Measurements from ENCODE around the gene ZNRD2.
"Not testable (repeated sequence)": the region's sequence is repeated elsewhere in the genome, so short reads cannot be mapped to it uniquely, and the experiment has no call there.

ZNRD2 gene, protein sequence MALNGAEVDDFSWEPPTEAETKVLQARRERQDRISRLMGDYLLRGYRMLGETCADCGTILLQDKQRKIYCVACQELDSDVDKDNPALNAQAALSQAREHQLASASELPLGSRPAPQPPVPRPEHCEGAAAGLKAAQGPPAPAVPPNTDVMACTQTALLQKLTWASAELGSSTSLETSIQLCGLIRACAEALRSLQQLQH

DNA sequence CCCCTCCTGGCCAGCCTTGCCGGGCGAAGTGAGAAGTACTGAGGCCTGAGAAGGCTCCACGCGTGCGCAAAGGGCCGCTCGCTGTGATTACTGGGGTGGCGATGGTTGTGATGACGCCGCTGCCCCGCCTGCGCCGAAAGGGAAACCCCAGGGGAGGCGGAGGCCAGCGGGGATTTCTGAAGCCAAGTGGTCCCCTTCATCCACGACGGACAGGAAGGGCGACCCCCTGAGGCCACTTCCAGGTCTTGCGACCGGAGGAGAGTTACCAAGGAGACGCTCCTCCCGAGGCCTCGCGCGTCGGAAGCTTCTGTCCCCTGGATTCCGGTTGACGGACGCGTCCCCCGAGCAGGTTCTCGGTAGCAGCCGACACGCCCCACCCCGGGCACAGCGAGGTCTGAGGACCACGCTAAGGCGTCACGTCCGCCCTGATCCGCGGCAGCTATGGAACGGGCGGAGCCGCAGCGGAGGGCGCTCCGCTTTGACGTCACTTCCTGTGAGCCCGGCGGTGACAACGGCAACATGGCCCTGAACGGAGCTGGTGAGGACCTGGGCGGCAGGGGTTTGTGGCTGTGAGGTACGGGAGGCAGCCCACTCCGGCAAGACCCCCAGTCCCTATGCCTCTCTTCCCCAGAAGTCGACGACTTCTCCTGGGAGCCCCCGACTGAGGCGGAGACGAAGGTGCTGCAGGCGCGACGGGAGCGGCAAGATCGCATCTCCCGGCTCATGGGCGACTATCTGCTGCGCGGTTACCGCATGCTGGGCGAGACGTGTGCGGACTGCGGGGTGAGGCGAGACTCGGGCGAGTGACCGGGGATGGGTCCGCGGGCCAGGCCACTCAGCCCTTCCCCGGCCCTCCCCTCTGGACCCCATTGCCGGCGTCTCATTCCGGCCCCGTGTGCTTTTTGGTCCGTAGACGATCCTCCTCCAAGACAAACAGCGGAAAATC lies at the start of gene ZNRD2:
ZNRD2 (plus strand) TSS at position 505 of the 946 bp plus-strand sequence; CDS start at position 520, 15 bp downstream.
- DNase-seq: peak; percentile 98

DNA sequence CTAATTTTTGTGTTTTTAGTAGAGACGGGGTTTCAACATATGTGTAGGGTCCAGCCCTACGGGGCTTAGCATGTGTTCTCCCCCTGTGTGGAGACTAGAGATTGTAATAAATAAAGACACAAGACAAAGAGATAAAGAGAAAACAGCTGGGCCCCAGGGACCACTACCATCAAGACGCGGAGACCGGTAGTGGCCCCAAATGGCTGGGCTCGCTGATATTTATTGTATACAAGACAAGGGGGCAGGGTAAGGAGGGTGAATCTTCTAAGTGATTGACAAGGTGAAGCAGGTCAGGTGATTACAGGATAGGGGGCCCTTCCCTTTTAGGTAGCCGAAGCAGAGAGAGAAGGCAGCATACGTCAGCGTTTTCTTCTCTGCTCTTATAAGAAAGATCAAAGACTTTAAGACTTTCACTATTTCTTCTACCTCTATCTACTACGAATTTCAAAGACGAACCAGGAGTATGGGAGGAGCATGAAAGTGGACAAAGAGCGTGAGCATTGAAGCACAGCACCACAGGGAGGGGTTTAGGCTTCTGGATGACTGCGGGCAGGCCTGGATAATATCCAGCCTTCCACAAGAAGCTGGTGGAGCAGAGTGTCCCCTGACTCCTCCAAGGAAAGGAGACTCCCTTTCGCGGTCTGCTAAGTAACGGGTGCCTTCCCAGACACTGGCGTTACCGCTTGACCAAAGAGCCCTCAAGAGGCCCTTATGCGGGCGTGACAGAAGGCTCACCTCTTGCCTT lies 48.3 kb upstream of the ZNRD2 start:
- not testable (repeated sequence) for DNase-seq

DNA sequence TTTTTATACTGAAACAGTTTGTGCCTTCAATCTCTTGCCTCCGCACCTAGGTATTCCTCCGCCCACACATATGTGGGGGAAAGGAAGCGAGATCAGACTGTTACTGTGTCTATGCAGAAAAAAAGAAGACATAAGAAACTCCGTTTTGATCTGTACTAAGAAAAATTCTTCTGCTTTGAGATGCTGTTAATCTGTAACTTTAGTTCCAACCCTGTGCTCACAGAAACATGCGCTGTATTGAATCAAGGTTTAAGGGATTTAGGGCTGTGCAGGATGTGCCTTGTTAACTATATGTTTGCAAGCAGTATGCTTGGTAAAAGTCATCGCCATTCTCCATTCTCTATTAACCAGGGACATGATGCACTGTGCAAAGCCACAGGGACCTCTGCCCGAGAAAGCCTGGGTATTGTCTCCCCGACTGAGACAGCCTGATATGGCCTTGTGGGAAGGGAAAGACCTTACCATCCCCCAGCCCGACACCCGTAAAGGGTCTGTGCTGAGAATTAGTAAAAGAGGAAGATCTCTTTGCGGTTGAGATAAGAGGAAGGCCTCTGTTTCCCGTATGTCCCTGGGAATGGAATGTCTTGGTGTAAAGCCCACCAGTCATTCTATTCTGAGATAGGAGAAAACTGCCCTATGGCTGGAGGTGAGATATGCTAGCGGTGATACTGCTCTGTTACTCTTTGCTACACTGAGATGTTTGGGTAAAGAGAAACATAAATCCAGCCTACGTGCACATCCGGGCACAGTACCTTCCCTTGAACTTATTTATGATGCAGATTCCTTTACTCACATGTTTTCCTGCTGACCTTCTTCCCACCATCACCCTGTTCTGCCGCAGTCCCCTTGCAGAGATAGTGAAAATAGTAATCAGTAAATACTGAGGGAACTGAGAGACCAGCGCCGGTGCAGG lies 47.3 kb upstream of the ZNRD2 start:
- DNase-seq: not testable (repeated sequence)

DNA sequence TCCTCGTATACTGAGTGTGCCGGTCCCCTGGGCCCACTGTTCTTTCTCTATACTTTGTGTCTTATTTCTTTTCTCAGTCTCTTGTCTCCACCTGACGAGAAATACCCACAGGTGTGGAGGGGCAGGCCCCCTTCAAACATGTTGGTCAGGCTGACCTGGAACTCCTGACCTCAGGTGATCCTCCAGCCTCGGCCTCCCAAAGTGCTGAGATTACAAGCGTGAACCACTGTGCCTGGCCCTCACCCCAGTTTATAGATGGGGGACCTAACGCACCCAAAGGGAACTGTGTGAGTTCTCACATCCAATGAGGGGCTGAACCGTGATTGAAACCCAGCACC lies 46.7 kb upstream of the ZNRD2 start:
- DNase-seq: not testable (repeated sequence)

DNA sequence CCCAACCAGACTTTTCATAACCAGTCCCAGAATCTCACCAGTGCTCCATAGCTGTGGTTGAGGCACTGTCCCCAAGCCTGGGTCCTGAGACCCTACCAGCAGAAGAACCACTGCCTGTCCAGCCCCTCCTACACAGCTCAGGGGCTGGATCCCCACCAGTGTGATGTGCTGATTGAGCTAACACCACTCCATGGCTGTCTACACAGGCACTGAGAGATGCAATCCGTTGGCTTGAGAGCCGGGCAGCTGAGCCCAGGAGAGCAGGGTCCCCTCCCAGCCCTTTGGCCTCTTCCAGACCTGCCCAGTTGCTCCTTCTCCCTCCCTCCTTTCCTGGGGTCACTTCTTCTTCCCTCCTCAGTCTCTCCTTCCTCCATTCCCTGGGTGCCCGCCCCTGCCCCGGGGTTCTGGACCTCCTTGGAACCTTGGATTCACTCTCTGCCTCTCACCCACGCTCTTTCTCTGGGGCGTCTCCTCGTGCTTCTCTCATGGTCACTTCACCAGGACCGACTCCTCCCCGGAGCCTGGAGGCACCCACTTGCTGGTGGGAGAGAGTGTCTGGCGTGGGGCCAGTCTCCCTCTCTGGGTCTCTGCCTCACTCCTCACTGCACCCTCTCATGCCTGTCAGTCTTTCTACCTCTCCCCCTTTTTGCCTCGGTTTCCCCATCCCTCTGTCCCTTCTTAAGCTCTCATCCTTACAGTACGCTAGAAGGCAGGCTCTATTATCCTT lies 46.1 kb upstream of the ZNRD2 start:
- DNase-seq: no peak

DNA sequence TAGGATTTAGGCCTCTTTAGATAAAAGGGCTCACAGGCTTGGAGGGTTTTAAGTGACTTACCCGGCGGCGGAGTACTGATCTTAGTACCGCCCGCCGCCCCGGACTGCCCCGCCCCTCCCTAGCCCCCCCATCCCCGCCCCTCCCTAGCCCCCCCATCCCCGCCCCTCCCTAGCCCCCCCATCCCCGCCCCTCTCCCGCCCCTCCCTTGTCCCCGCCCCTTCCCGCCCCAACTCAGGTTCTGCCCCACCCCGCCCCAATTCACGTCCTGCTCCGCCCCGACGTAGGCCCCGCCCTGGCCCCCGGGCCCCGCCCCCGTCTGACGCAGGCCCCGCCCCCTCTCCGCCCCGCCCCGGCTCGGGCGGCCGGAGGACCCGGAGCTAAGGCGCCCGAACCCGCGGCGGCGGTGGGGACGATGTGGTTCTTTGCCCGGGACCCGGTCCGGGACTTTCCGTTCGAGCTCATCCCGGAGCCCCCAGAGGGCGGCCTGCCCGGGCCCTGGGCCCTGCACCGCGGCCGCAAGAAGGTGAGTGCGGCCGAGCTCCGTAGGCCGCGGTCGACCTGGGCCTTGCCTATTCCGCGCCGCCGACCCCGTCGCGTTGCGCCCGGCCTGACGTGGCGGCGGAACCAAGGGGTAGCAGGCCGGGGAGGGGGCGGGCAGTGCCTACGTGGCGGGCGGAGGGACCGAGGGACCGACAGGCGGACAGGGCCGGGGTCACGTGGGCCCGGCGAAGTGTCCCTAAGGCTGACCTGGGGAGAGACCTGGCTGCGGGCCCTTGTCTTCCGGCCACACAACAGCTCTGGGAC lies 45.3 kb upstream of the ZNRD2 start, which contains the start of gene SCYL1:
SCYL1 (plus strand) TSS at position 343 of the 805 bp plus-strand sequence; CDS start at position 414, 71 bp downstream.
- DNase-seq: peak; percentile 82

DNA sequence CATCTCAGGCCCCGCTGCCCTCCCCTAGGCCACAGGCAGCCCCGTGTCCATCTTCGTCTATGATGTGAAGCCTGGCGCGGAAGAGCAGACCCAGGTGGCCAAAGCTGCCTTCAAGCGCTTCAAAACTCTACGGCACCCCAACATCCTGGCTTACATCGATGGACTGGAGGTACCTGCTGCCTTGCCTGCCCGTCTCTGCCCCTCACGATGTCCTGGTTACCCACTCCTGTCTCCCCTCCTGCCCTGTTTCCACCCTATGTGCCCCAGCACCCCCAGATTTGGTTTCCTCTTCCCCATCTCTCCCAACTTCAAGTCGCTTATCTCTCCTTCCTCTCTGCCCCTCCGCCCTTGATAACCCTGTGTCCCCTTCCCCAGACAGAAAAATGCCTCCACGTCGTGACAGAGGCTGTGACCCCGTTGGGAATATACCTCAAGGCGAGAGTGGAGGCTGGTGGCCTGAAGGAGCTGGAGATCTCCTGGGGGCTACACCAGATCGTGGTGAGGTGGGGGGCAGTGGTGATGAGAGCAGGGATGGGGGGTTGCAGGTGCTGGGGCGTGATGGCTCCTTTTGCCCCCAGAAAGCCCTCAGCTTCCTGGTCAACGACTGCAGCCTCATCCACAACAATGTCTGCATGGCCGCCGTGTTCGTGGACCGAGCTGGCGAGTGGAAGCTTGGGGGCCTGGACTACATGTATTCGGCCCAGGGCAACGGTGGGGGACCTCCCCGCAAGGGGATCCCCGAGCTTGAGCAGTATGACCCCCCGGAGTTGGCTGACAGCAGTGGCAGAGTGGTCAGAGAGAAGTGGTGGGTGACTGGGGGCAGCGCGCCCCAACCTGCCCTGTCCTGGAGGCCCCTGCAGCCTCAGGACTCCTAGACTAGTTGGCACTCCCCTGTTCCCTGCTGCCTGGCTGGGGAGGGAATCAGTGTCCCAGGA lies 44.5 kb upstream of the ZNRD2 start:
- no peak for DNase-seq

DNA sequence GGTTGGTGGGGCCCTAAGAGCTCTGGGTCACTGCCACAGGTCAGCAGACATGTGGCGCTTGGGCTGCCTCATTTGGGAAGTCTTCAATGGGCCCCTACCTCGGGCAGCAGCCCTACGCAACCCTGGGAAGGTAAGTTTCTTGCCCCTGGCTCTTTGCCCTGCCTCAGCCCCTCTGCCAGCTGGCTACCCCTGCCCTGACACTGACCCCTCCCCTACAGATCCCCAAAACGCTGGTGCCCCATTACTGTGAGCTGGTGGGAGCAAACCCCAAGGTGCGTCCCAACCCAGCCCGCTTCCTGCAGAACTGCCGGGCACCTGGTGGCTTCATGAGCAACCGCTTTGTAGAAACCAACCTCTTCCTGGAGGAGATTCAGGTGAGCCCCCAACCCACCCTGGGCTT lies 43.5 kb upstream of the ZNRD2 start:
- no peak for DNase-seq

DNA sequence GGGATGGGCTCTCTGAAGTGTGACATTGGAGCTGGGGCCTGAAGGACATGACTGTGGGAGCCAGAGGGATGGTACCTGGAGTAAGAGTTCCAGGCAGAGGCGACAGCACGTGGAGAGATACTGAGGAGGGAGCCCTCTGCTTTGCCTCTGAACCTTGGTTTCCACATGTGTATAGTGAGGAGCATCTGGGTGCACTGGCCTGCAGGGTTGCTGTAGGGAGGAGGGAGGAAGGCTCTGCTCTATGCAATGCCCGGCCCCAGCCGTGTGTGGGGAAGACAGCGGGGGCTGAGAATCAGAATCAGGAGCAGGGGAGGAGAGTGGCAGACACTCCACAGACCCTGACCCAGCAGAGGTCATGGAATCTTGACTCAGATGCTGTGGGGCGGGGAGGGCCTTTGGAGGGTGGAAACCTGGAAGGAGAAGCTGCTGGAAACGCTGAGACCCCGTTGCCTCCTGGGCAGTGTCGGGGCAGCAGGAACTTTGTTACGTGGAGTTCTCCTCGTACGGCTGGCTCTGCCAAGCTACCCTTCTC lies 41.4 kb upstream of the ZNRD2 start:
- DNase-seq: no peak

DNA sequence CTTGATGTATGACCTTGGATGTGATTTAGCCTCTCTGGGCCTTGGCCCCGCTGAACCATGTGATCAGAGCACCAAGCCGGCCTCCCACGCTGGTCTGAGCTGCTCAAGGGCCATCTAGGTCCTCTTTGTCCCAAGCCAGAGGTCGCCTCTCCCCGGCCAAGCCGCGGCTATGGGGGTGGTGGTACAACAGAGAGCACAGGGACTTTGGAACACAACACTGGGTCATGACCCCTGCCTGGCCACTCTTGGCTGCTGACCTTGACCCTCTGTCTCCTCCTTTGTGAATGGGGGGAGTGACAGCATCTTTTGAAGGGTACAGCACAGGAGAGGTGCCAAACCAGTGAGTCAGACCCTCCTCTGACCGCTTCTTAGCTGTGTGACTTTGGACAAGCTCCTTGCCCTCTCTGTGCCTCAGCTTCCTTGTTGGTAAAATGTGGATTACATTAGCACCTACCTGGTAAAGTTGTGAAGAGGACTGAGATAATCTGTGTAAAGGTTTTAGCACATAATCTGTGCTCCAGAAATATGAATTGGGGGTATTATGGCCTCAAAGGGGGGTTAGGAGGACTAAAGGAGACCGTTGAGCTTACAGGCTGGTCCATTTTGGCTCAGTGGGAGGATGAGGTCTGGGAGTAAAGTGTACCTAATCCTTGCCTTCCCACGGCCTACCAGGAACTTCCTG lies 40.7 kb upstream of the ZNRD2 start:
- DNase-seq: no peak

DNA sequence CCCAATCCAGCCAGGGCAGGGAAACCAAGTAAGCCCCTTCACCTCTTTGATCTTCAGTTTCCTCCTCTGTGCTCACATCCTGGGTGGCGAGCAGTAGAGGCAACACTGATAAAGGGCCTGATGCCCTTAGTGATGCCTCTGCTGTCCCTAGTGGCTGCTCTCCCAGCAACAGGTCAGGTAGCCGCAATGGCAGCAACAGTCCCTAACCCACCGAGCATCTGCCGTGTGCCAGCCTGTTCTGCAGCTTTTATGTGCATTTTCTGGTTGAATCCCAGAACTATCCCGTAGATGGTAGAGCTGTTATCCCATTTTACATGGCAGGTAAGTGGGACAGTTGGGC lies 40.1 kb upstream of the ZNRD2 start:
- DNase-seq: no peak

DNA sequence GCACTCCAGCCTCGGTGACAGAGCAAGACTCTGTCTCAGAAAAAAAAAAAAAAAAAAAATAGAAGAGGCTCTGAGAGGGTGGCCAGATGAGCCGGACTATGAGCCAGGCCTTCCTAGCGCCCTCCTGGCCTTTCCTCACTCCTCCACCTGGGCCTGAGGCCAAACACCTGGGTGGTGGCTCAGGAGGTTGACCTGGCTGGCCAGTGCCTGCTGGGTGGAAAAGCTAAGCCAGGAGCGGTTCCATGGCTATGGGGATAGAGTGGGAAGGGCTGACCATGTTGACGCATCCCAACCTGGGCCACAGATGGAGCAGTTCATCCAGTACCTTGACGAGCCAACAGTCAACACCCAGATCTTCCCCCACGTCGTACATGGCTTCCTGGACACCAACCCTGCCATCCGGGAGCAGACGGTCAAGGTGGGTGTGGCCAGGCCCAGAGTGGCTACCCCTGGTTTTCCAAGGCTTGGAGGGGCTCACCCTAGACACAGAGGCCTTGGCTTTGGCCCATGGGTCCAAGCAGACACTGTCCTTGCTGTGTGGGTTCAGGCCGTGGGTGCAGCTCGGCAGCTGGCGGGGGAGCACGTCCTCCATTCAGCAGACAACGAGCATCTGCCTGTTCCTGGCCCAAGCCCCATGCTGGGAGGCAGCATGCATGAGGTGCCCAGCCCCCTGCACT lies 37.8 kb upstream of the ZNRD2 start:
- DNase-seq: no peak

DNA sequence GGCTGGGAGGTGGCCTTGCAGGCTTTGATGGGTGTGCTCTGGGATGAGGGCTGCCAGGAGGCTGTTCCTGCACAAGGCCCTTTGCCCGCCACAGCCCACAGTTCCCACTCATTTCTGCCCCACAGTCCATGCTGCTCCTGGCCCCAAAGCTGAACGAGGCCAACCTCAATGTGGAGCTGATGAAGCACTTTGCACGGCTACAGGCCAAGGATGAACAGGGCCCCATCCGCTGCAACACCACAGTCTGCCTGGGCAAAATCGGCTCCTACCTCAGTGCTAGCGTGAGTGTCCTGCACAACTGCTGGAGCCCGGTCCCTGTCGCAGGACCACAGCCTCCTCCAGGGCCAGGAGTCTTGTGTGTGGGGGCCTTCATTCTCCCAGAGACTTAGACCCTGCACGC lies 35.2 kb upstream of the ZNRD2 start:
- DNase-seq: no peak

DNA sequence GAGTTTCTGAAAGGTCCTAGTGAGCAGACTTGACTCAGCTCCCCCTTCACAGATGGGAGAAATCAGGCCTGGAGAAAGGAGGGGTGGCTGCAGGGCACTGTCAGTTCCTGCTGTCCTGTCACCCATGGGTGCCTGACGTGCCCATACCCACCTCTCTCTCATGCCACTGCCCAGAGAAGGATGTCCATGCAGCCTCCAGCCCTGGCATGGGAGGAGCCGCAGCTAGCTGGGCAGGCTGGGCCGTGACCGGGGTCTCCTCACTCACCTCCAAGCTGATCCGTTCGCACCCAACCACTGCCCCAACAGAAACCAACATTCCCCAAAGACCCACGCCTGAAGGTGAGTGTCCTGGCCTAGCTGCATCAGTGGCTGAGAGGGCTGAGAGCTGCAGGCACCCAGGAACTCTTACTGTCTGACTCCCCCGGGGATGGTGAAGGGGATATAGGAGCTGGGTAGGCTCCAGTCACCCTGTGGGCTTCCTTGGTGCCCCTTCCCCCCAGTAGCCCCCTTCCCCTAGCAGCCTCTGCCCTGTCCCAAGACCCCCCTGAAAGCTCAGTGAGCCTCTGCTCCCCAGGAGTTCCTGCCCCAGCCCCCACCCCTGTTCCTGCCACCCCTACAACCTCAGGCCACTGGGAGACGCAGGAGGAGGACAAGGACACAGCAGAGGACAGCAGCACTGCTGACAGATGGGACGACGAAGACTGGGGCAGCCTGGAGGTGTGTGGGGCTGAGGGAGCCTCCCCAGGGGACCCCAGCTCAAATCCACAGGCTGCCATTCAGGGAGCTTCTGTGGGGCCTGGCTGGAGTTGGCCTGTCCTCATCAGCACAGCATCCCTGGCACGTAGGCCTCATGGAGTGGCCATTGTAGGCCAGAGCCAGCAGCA lies 33.6 kb upstream of the ZNRD2 start:
- DNase-seq: no peak

DNA sequence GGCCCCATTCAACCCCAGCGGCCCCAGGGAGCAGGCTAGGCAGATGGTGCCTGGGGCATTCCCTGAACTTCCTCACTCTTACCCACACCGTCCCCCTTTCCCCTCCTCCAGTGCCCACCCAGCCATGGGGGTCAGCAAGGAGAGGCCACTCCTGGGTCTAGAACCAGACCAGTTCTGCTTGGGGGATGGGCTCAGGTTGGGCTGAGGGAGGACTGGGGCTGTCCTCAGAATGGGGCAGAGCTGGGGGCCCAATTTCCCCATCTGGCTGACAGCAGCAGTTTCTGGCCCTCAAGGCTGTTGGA lies 33.0 kb upstream of the ZNRD2 start:
- DNase-seq: no peak

DNA sequence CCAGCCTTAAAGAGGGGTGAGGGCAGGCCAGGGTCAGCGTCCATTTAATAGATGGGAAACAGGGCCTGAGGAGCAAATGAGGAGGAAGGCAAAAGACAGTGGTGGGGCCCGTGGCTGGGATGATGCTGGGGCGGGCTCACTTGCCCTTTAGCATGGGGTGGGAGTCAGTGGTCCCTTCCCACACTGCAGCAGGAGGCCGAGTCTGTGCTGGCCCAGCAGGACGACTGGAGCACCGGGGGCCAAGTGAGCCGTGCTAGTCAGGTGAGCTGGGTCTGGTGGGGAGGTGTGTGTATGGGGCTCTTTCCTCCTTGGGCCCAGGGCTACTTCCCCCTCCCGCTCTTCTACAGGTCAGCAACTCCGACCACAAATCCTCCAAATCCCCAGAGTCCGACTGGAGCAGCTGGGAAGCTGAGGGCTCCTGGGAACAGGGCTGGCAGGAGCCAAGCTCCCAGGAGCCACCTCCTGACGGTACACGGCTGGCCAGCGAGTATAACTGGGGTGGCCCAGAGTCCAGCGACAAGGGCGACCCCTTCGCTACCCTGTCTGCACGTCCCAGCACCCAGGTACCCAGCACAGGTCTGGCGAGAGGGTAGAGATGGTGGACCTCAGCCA lies 32.6 kb upstream of the ZNRD2 start:
- no peak for DNase-seq
